Neural cell (in vitro differentiated cells): ENCODE measurements around the gene CREB3L2.

Experiments used
- EZH2 ChIP-seq: fragments of 200-600, 300-800 bp; shearing (Covaris generic), sonication (generic); IDR thresholded peaks from 2 replicates; pipeline ENCODE4 v1.6.1; 2014; ENCODE audit warnings: antibody characterized with exemption, low read length, borderline replicate concordance, mild to moderate bottlenecking; ENCODE audit not compliant: insufficient read depth, poor library complexity, severe bottlenecking
- POLR2AphosphoS5 ChIP-seq: IDR thresholded peaks from 2 replicates; pipeline ENCODE4 v1.6.1; 2012
- SMC3 ChIP-seq: fragments of 450-650 bp; conservative IDR thresholded peaks from 2 replicates; pipeline ENCODE4 v1.6.1; 2014; ENCODE audit warnings: antibody characterized with exemption, mild to moderate bottlenecking, moderate library complexity; ENCODE audit not compliant: poor library complexity
- TF ChIP-seq, protein P1 (sequence below): fragments of 450-650 bp; IDR thresholded peaks from 2 replicates; pipeline ENCODE4 v1.5.1; 2014; ENCODE audit warnings: antibody characterized with exemption, mild to moderate bottlenecking, moderate library complexity; ENCODE audit not compliant: poor library complexity, severe bottlenecking

DNA sequence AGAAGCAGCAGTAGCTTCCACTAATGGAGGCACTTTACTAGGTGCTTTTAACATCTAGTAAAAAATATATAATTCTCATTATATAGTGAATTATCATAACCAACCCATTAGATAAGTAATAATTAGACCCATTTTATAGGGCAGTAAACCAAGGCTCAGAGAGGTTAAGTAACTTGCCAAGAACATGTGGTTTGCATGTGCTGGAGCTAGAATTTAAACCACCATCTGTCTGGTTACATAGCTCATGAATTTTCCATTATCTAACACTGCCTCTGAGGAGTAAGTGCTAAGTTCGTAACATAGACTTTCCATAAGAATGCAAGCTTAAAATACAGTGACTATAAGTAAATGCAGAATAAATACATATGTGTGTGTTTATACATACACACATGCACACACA, 41.9 kb downstream of the CREB3L2 start:
- TF ChIP-seq, protein P1, sequence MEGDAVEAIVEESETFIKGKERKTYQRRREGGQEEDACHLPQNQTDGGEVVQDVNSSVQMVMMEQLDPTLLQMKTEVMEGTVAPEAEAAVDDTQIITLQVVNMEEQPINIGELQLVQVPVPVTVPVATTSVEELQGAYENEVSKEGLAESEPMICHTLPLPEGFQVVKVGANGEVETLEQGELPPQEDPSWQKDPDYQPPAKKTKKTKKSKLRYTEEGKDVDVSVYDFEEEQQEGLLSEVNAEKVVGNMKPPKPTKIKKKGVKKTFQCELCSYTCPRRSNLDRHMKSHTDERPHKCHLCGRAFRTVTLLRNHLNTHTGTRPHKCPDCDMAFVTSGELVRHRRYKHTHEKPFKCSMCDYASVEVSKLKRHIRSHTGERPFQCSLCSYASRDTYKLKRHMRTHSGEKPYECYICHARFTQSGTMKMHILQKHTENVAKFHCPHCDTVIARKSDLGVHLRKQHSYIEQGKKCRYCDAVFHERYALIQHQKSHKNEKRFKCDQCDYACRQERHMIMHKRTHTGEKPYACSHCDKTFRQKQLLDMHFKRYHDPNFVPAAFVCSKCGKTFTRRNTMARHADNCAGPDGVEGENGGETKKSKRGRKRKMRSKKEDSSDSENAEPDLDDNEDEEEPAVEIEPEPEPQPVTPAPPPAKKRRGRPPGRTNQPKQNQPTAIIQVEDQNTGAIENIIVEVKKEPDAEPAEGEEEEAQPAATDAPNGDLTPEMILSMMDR: no peak
- TF ChIP-seq POLR2AphosphoS5 (no peak), EZH2 (no peak), SMC3 (no peak)
